ENCODE measurements around the gene AKR7A2.

Gene AKR7A2

GRCh38 chr1:19311931-19312781 is at the start of gene AKR7A2, which contains the start of gene SLC66A1:
Gene AKR7A2 (minus strand): TSS chr1:19312144. CDS start chr1:19312124, 20 bp downstream.
Gene SLC66A1 (plus strand): TSS chr1:19312326. CDS start chr1:19317678, 5,352 bp downstream.
- FAIRE-seq: no peak

GRCh38 chr1:19360843-19361610 is 49.1 kb upstream of the AKR7A2 start:
- FAIRE-seq: no peak

- FAIRE-seq: no peak
These were observed 48.5 kb upstream of the AKR7A2 start for GRCh38 chr1:19360432-19360831.

GRCh38 chr1:19360016-19360415 is 48.1 kb upstream of the AKR7A2 start:
- FAIRE-seq: no peak

- no peak for FAIRE-seq
These were observed 47.4 kb upstream of the AKR7A2 start for GRCh38 chr1:19359357-19359756.

GRCh38 chr1:19358710-19359109 is 46.8 kb upstream of the AKR7A2 start:
- FAIRE-seq: no peak

GRCh38 chr1:19357299-19357986 is 45.5 kb upstream of the AKR7A2 start:
- FAIRE-seq: no peak

GRCh38 chr1:19356266-19356665 is 44.3 kb upstream of the AKR7A2 start:
- no peak for FAIRE-seq

GRCh38 chr1:19354531-19354981 is 42.6 kb upstream of the AKR7A2 start:
- FAIRE-seq: peak; percentile 55

- no peak for FAIRE-seq
These were observed 41.7 kb upstream of the AKR7A2 start for GRCh38 chr1:19353596-19353995.

GRCh38 chr1:19352839-19353238 is 40.9 kb upstream of the AKR7A2 start:
- no peak for FAIRE-seq

- FAIRE-seq: no peak
These were observed 39.9 kb upstream of the AKR7A2 start for GRCh38 chr1:19351873-19352272.

GRCh38 chr1:19350566-19350965 is 38.6 kb upstream of the AKR7A2 start:
- no peak for FAIRE-seq

- no peak for FAIRE-seq
These were observed 38.1 kb upstream of the AKR7A2 start for GRCh38 chr1:19349999-19350398.

GRCh38 chr1:19348441-19349198 is 36.7 kb upstream of the AKR7A2 start:
- FAIRE-seq: no peak

- no peak for FAIRE-seq
These were observed 35.7 kb upstream of the AKR7A2 start for GRCh38 chr1:19347533-19348172.

GRCh38 chr1:19346026-19346425 is 34.1 kb upstream of the AKR7A2 start:
- no peak for FAIRE-seq

GRCh38 chr1:19345391-19345790 is 33.4 kb upstream of the AKR7A2 start:
- FAIRE-seq: no peak

GRCh38 chr1:19344831-19345230 is 32.9 kb upstream of the AKR7A2 start:
- no peak for FAIRE-seq

GRCh38 chr1:19344372-19344810 is 32.4 kb upstream of the AKR7A2 start:
- FAIRE-seq: no peak

- no peak for FAIRE-seq
These were observed 31.8 kb upstream of the AKR7A2 start for GRCh38 chr1:19343617-19344350.

Measured in endometrium (tissue), 2 donors.